IMR-90 (cell line): Measurements from ENCODE around the gene JAGN1. TPM values are rescaled to one million over a fixed set of nuclear protein-coding genes. Genes with fewer than 3 reads are reported as not detected.

ENCODE experiments used
- ATAC-seq: fragments of 200-7000 bp; cut with Tn5 transposase; 2 replicates; pipeline ENCODE4 v1.9.1; 2020; ENCODE audit warnings: low read depth, mild to moderate bottlenecking, moderate library complexity
- BruUV-seq: library from RNA; stranded (reverse); fragments of 400-500 nt; replicated peaks from 2 replicates; lab custom pipeline; 2021; lab: Mats Ljungman, UMichigan
- CTCF ChIA-PET: fragments of 300-600 bp; formaldehyde crosslinking; extraction: SDS; loops from one replicate; lab custom pipeline; 2021; ENCODE audit warnings: antibody characterized with exemption; lab: Yijun Ruan, JAX
- POLR2A ChIA-PET: fragments of 300-600 bp; sonication (Branson Sonifier 250); formaldehyde crosslinking; loops from one replicate; lab custom pipeline; 2022; ENCODE audit warnings: antibody characterized with exemption; ENCODE audit not compliant: unreplicated experiment; lab: Charles Lee
- DNase-seq: peaks from one replicate; pipeline ENCODE4 v3.0.0; 2013
- H2AFZ ChIP-seq: replicated peaks from 2 replicates; pipeline ENCODE3; 2013; ENCODE audit warnings: low read length, mild to moderate bottlenecking; ENCODE audit not compliant: poor library complexity
- H2AK5ac ChIP-seq: 2 replicates; pipeline ENCODE4 v1.6.1; 2013; ENCODE audit warnings: low read depth, low read length, inconsistent platforms
- H2AK9ac ChIP-seq: replicated peaks from 2 replicates; pipeline ENCODE3; 2013; ENCODE audit warnings: mild to moderate bottlenecking, low read depth, low read length, moderate library complexity; ENCODE audit not compliant: poor library complexity
- H2BK120ac ChIP-seq: 2 replicates; pipeline ENCODE4 v1.6.1; 2013; ENCODE audit warnings: low read depth, low read length, inconsistent platforms
- H2BK15ac ChIP-seq: 3 replicates; pipeline ENCODE4 v1.6.1; 2013; ENCODE audit warnings: low read depth, low read length, inconsistent platforms
- H2BK20ac ChIP-seq: 2 replicates; pipeline ENCODE4 v1.6.1; 2013; ENCODE audit warnings: low read depth, mild to moderate bottlenecking, inconsistent platforms, low read length, moderate library complexity
- H2BK5ac ChIP-seq: 2 replicates; pipeline ENCODE4 v1.6.1; 2013; ENCODE audit warnings: mild to moderate bottlenecking, low read depth, low read length, inconsistent platforms; ENCODE audit not compliant: poor library complexity, severe bottlenecking
- H3K14ac ChIP-seq: replicated peaks from 2 replicates; pipeline ENCODE4 v1.6.1; 2013; ENCODE audit warnings: low read depth, low read length, inconsistent platforms
- H3K18ac ChIP-seq: 2 replicates; pipeline ENCODE4 v1.6.1; 2013; ENCODE audit warnings: low read depth, low read length, control low read depth
- H3K23ac ChIP-seq: 2 replicates; pipeline ENCODE4 v1.6.1; 2013; ENCODE audit warnings: low read depth, low read length, inconsistent platforms
- H3K27ac ChIP-seq: 2 replicates; pipeline ENCODE4 v1.5.1; 2013; ENCODE audit warnings: mild to moderate bottlenecking, control low read depth, low read length; ENCODE audit not compliant: insufficient read depth
- H3K27me3 ChIP-seq: 2 replicates; pipeline ENCODE4 v1.6.1; 2013; ENCODE audit warnings: low read length; ENCODE audit not compliant: control insufficient read depth, insufficient read depth
- H3K36me3 ChIP-seq: 2 replicates; pipeline ENCODE4 v1.6.1; 2013; ENCODE audit warnings: low read length, mixed read lengths; ENCODE audit not compliant: control insufficient read depth, insufficient read depth
- H3K4ac ChIP-seq: 2 replicates; pipeline ENCODE4 v1.6.1; 2013; ENCODE audit warnings: low read depth, low read length, inconsistent platforms
- H3K4me1 ChIP-seq: 2 replicates; pipeline ENCODE4 v1.6.1; 2013; ENCODE audit warnings: low read length, mixed read lengths; ENCODE audit not compliant: control insufficient read depth, insufficient read depth
- H3K4me2 ChIP-seq: 2 replicates; pipeline ENCODE4 v1.6.1; 2013; ENCODE audit warnings: low read depth, mild to moderate bottlenecking, control low read depth, low read length, moderate library complexity
- H3K4me3 ChIP-seq: 2 replicates; pipeline ENCODE4 v1.5.1; 2013; ENCODE audit warnings: low read depth, mild to moderate bottlenecking, control low read depth, low read length, moderate library complexity; ENCODE audit not compliant: insufficient read depth
- H3K56ac ChIP-seq: 2 replicates; pipeline ENCODE4 v1.6.1; 2013; ENCODE audit warnings: low read length, inconsistent platforms; ENCODE audit not compliant: insufficient read depth; ENCODE audit errors: extremely low read depth
- H3K79me1 ChIP-seq, 2 experiments: 2 replicates each; pipeline ENCODE4 v1.6.1; 2013; ENCODE audit warnings: low read length in 2 of 2, inconsistent platforms in 1 of 2, low read depth in 1 of 2
- H3K9ac ChIP-seq: 2 replicates; pipeline ENCODE4 v1.6.1; 2013; ENCODE audit warnings: low read depth, low read length, control low read depth
- H3K9me1 ChIP-seq: 2 replicates; pipeline ENCODE4 v1.6.1; 2013; ENCODE audit warnings: low read length, inconsistent platforms; ENCODE audit not compliant: insufficient read depth
- H3K9me3 ChIP-seq: 2 replicates; pipeline ENCODE4 v1.6.1; 2013; ENCODE audit warnings: low read length; ENCODE audit not compliant: control insufficient read depth, insufficient read depth
- H4K20me1 ChIP-seq: 2 replicates; pipeline ENCODE4 v1.6.1; 2013; ENCODE audit warnings: low read length, inconsistent platforms; ENCODE audit not compliant: insufficient read depth
- H4K5ac ChIP-seq: 2 replicates; pipeline ENCODE4 v1.6.1; 2013; ENCODE audit warnings: mild to moderate bottlenecking, low read depth, low read length, control low read depth
- H4K8ac ChIP-seq, 2 experiments: 2 replicates each; pipeline ENCODE4 v1.6.1; 2013; ENCODE audit warnings: low read depth in 2 of 2, low read length in 2 of 2, control low read depth in 1 of 2, inconsistent platforms in 1 of 2
- H4K91ac ChIP-seq: 2 replicates; pipeline ENCODE4 v1.6.1; 2013; ENCODE audit warnings: low read depth, low read length, inconsistent platforms; ENCODE audit not compliant: insufficient read depth
- BHLHE40 ChIP-seq: fragments of 150-350 bp; IDR thresholded peaks from 2 replicates; pipeline ENCODE4 v1.6.1; 2016; ENCODE audit warnings: mild to moderate bottlenecking, low read depth, low read length
- CEBPB ChIP-seq: IDR thresholded peaks from 2 replicates; pipeline ENCODE4 v1.6.1; 2012; ENCODE audit warnings: low read depth, low read length, improper control_type of control experiment
- CHD1 ChIP-seq: IDR thresholded peaks from 2 replicates; pipeline ENCODE4 v1.6.1; 2012; ENCODE audit warnings: low read depth, low read length, improper control_type of control experiment
- FOS ChIP-seq: fragments of 150-350 bp; IDR thresholded peaks from 2 replicates; pipeline ENCODE4 v1.6.1; 2016; ENCODE audit warnings: low read depth, low read length
- MAFK ChIP-seq: IDR thresholded peaks from 2 replicates; pipeline ENCODE4 v1.6.1; 2012; ENCODE audit warnings: low read depth, low read length, improper control_type of control experiment
- MAZ ChIP-seq: IDR thresholded peaks from 2 replicates; pipeline ENCODE4 v1.6.1; 2012; ENCODE audit warnings: low read depth, mild to moderate bottlenecking, low read length, improper control_type of control experiment, moderate library complexity, borderline replicate concordance
- MXI1 ChIP-seq: IDR thresholded peaks from 2 replicates; pipeline ENCODE4 v1.6.1; 2012; ENCODE audit warnings: low read depth, mild to moderate bottlenecking, low read length, moderate library complexity, borderline replicate concordance
- NFE2L2 ChIP-seq: fragments of 150-350 bp; IDR thresholded peaks from 2 replicates; pipeline ENCODE4 v1.6.1; 2016; ENCODE audit warnings: low read depth, mild to moderate bottlenecking, low read length
- POLR2A ChIP-seq: IDR thresholded peaks from 2 replicates; pipeline ENCODE4 v1.6.1; 2012; ENCODE audit warnings: mild to moderate bottlenecking, low read depth, low read length
- RAD21 ChIP-seq: IDR thresholded peaks from 2 replicates; pipeline ENCODE4 v1.6.1; 2012; ENCODE audit warnings: low read length, improper control_type of control experiment
- RCOR1 ChIP-seq: IDR thresholded peaks from 2 replicates; pipeline ENCODE4 v1.6.1; 2012; ENCODE audit warnings: mild to moderate bottlenecking, low read length, improper control_type of control experiment; ENCODE audit not compliant: insufficient replicate concordance
- RFX5 ChIP-seq: IDR thresholded peaks from 2 replicates; pipeline ENCODE4 v1.8.0; 2012; ENCODE audit warnings: low read depth, mild to moderate bottlenecking, low read length, moderate library complexity
- SMC3 ChIP-seq: fragments of 150-350 bp; IDR thresholded peaks from 2 replicates; pipeline ENCODE4 v1.6.1; 2016; ENCODE audit warnings: low read depth, mild to moderate bottlenecking, antibody characterized with exemption, low read length, moderate library complexity
- WGBS, 2 experiments: methylation state at CpG; one replicate each; pipeline versions ENCODE4 v1.1.5 to v1.1.7; 2013; ENCODE audit warnings: missing lambda C conversion rate in 2 of 2; ENCODE audit not compliant: insufficient read length in 1 of 2; ENCODE audit errors: extremely low coverage in 2 of 2; 5-methylcytosine and 5-hydroxymethylcytosine counted together
- dilution Hi-C: fragments of 300-500 bp; cut with HindIII; formaldehyde crosslinking; loops from one replicate; pipeline ENCODE4 v1.14.3; 2018; ENCODE audit warnings: low sequenced_read_pairs; ENCODE audit not compliant: unreplicated experiment
- in situ Hi-C: fragments of 300-500 bp; cut with MboI; formaldehyde crosslinking; loops from 3 replicates; pipeline ENCODE4 v1.14.3; 2019; ENCODE audit warnings: low sequenced_read_pairs, inconsistent platforms, mixed read lengths
- intact Hi-C: fragments of 100-400 bp; cut with micrococcal nuclease; formaldehyde crosslinking; loops from 2 replicates; pipeline ENCODE4 v1.10.0; 2022
- polyA plus RNA-seq, 3 experiments: library from polyadenylated mRNA; depleted of rRNA; stranded (reverse); fragments of >200 nt; gene quantifications; 2 replicates each; pipeline ENCODE4 v1.2.3, GENCODE V29; 2012; ENCODE audit warnings: low replicate concordance in 1 of 3
- total RNA-seq: library from RNA; depleted of rRNA; stranded (reverse); fragments of >200 nt; gene quantifications from 2 replicates; pipeline ENCODE4 v1.2.3, GENCODE V29; 2012
- TF ChIP-seq, protein P1 (sequence below): conservative IDR thresholded peaks from 2 replicates; pipeline ENCODE4 v1.5.1; 2012; ENCODE audit warnings: mild to moderate bottlenecking, low read depth, low read length, improper control_type of control experiment
- TF ChIP-seq, protein P2 (sequence below): fragments of 150-350 bp; IDR thresholded peaks from 2 replicates; pipeline ENCODE4 v1.6.1; 2016; ENCODE audit warnings: low read depth, mild to moderate bottlenecking, low read length, moderate library complexity, borderline replicate concordance
- TF ChIP-seq, protein P3 (sequence below): fragments of 150-350 bp; IDR thresholded peaks from 2 replicates; pipeline ENCODE4 v1.6.1; 2017; ENCODE audit warnings: mild to moderate bottlenecking, antibody characterized with exemption, low read length, low read depth

Gene JAGN1
- total and polyA plus RNA-seq, 2 of the 4 experiments (the other 2 are of a cell fraction), result 32.7 to 39.3 TPM

DNA sequence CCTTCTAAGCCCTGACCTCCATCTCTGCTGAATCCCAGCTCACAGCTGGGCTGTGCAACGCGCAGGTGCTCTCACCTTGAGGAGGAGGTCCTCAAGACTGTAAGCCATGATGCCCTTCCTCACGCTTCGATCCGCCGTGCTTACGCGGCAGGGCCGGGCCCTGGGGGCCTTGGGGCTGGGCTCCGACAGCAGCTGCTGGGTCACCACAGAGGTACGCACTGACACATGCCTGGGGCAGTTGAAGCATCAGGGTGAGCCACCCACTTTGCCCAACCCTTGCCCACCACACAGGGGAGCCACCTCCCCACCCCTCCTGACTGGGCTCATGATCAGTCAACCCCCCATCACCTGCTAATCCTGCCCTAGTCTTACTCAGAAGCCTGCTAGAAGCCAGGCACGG is 13.4 kb upstream of the JAGN1 start:
- no peaks in the 10 kb centered on the region for H4K20me1 ChIP-seq
- ChIA-PET CTCF (no interaction called here), POLR2A (no interaction called here)
- no peaks in the 10 kb centered on the region for H3K79me1 ChIP-seq
- H3K14ac ChIP-seq, result no peak overlapping the region
- no peak overlapping the region for H2BK20ac ChIP-seq
- peaks cover 4% of the 10 kb centered on the region; the same call in 1 of the 2 replicates for H3K27me3 ChIP-seq
- TF ChIP-seq CEBPB (no peak), MXI1 (no peak), SMC3 (no peak), FOS (no peak), RAD21 (no peak), MAZ (no peak), POLR2A (no peak), RCOR1 (no peak), BHLHE40 (no peak), CHD1 (no peak), RFX5 (no peak), NFE2L2 (no peak), MAFK (no peak)
- TF ChIP-seq, protein P1, sequence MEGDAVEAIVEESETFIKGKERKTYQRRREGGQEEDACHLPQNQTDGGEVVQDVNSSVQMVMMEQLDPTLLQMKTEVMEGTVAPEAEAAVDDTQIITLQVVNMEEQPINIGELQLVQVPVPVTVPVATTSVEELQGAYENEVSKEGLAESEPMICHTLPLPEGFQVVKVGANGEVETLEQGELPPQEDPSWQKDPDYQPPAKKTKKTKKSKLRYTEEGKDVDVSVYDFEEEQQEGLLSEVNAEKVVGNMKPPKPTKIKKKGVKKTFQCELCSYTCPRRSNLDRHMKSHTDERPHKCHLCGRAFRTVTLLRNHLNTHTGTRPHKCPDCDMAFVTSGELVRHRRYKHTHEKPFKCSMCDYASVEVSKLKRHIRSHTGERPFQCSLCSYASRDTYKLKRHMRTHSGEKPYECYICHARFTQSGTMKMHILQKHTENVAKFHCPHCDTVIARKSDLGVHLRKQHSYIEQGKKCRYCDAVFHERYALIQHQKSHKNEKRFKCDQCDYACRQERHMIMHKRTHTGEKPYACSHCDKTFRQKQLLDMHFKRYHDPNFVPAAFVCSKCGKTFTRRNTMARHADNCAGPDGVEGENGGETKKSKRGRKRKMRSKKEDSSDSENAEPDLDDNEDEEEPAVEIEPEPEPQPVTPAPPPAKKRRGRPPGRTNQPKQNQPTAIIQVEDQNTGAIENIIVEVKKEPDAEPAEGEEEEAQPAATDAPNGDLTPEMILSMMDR, result no peak
- TF ChIP-seq, protein P2, sequence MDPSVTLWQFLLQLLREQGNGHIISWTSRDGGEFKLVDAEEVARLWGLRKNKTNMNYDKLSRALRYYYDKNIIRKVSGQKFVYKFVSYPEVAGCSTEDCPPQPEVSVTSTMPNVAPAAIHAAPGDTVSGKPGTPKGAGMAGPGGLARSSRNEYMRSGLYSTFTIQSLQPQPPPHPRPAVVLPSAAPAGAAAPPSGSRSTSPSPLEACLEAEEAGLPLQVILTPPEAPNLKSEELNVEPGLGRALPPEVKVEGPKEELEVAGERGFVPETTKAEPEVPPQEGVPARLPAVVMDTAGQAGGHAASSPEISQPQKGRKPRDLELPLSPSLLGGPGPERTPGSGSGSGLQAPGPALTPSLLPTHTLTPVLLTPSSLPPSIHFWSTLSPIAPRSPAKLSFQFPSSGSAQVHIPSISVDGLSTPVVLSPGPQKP, result no peak
- TF ChIP-seq, protein P3, sequence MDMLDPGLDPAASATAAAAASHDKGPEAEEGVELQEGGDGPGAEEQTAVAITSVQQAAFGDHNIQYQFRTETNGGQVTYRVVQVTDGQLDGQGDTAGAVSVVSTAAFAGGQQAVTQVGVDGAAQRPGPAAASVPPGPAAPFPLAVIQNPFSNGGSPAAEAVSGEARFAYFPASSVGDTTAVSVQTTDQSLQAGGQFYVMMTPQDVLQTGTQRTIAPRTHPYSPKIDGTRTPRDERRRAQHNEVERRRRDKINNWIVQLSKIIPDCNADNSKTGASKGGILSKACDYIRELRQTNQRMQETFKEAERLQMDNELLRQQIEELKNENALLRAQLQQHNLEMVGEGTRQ, result no peak
- BruUV-seq, result no TSS peak
- no peak for ATAC-seq
- H4K91ac ChIP-seq, result no peak overlapping the region
- in situ Hi-C loops, result no loop called here
- peaks cover 2% of the 10 kb centered on the region for H3K9me1 ChIP-seq
- H2AK9ac ChIP-seq, result no peak overlapping the region
- no peak overlapping the region for H3K4me3 ChIP-seq
- intact Hi-C loops, result no loop called here
- no peaks in the 10 kb centered on the region for H3K36me3 ChIP-seq
- H3K27ac ChIP-seq, result no peak overlapping the region
- no peak for DNase-seq
- no peak overlapping the region for H2BK5ac ChIP-seq
- H3K56ac ChIP-seq, result no peak overlapping the region
- no peak overlapping the region for H2BK15ac ChIP-seq
- no peak overlapping the region for H2AK5ac ChIP-seq
- peaks cover 2% of the 10 kb centered on the region; the same call in 1 of the 2 replicates for H3K4me1 ChIP-seq
- peak overlapping the region; percentile 43 for H2AFZ ChIP-seq
- H3K4ac ChIP-seq, result no peak overlapping the region
- H3K9me3 ChIP-seq, result no peaks in the 10 kb centered on the region
- H4K5ac ChIP-seq, result no peak overlapping the region
- no peak overlapping the region for H3K23ac ChIP-seq
- dilution Hi-C loops, result no loop called here
- no peak overlapping the region for H3K9ac ChIP-seq
- H3K4me2 ChIP-seq, result no peak overlapping the region
- WGBS, 2 experiments, result 100% methylated on average over 1 of the region's 12 CpGs; no CpG with 5 or more reads in 1 of the 2 experiments
- no peak overlapping the region for H4K8ac ChIP-seq
- H2BK120ac ChIP-seq, result 0 out of 2 replicates have a peak overlapping the region, but pooled peaks have one; percentile 1
- H3K18ac ChIP-seq, result no peak overlapping the region
